Pancreas (tissue), 10 donors: ENCODE measurements around the gene HOTAIR. TPM values are rescaled to one million over a fixed set of nuclear protein-coding genes. Genes with fewer than 3 reads are reported as not detected.

Experiments
- ATAC-seq, 4 donors: fragments of 200-7000 bp; cut with Tn5 transposase; one replicate each; pipeline versions ENCODE4 v1.8.0 to v1.9.1; 2020; ENCODE audit warnings: mild to moderate bottlenecking in 4 of 4, moderate library complexity in 4 of 4
- DNase-seq, 6 donors: peaks; one replicate each; pipeline ENCODE4 v3.0.0-alpha.2; 2020
- FAIRE-seq: peaks from 2 replicates; lab custom pipeline; 2012; peaks lifted over from hg19 to GRCh38; lab: Jason Lieb, UNC
- H3K27ac ChIP-seq, 4 donors: fragments of 200-600 bp; sonication (generic); 1 replicate in 3 of 4; 2 replicates in 1 of 4; pipeline versions ENCODE4 v1.5.0 to v1.8.0; 2020
- H3K27me3 ChIP-seq, 4 donors: fragments of 200-600 bp; one replicate each; pipeline ENCODE4 v1.8.0; 2021
- H3K36me3 ChIP-seq, 3 donors: fragments of 200-600 bp; sonication (generic) in 1 of 3; one replicate each; pipeline versions ENCODE4 v1.5.0 to v1.8.0; 2020 to 2021
- H3K4me1 ChIP-seq, 3 donors: fragments of 200-600 bp; one replicate each; pipeline ENCODE4 v1.8.0; 2021
- H3K4me3 ChIP-seq, 4 donors: fragments of 200-600 bp; sonication (generic) in 2 of 4; one replicate each; pipeline versions ENCODE4 v1.5.0 to v1.8.0; 2020 to 2021
- H3K9me3 ChIP-seq, 4 donors: fragments of 200-600 bp; one replicate each; pipeline ENCODE4 v1.8.0; 2021
- WGBS, 2 donors: extraction: QIAGEN DNeasy Blood & Tissue Kit; methylation state at CpG; one replicate each; pipeline ENCODE4 v1.1.7; 2013; 5-methylcytosine and 5-hydroxymethylcytosine counted together
- intact Hi-C, 3 donors: fragments of 100-400 bp; cut with DNase I; formaldehyde crosslinking; loops; one replicate each; pipeline versions ENCODE4 v1.11.1 to v1.14.2; 2022
- polyA plus RNA-seq, 2 donors: library from polyadenylated mRNA; stranded (reverse); fragments of 200-250 nt; gene quantifications; one replicate each; pipeline ENCODE4 v1.2.3, GENCODE V29; 2013
- total RNA-seq, 6 donors: library from RNA; stranded (reverse); fragmentation: NEBNext Ultra II Directional in 4 of 6; extraction: Animal tissue kit (Norgen Biotek cat#: 25700) in 4 of 6; gene quantifications; one replicate each; pipeline versions ENCODE4 v1.2.1 to v1.2.4, GENCODE V29; 2021 to 2023
- TF ChIP-seq, protein P1 (sequence below), 4 donors: fragments of 200-600 bp; sonication (generic) in 3 of 4; IDR thresholded peaks; one replicate each; pipeline versions ENCODE4 v1.5.0 to v1.8.0; 2021; ENCODE audit warnings: antibody characterized with exemption in 4 of 4
- donor health status: healthy with polysubstance abuse.
- donor health status: DM: no; HTN: no; CAD: no; lungs with moderate emphysema.
- donor health status: DM: no; HTN: no; CAD: no.
- donor health status: control.
- donor health status: control.
- donor health status: Bipolar disorder and iron deficiency.
- donor health status: DM: yes; HTN: yes; CAD: no.
- donor health status: DM: no; HTN: no; CAD: no.
- donor health status: DM: no; HTN: no; CAD: no.
- donor health status: DM: yes; HTN: yes; CAD: no.

HOTAIR gene
- total and polyA plus RNA-seq, 8 donors = not detected

DNA sequence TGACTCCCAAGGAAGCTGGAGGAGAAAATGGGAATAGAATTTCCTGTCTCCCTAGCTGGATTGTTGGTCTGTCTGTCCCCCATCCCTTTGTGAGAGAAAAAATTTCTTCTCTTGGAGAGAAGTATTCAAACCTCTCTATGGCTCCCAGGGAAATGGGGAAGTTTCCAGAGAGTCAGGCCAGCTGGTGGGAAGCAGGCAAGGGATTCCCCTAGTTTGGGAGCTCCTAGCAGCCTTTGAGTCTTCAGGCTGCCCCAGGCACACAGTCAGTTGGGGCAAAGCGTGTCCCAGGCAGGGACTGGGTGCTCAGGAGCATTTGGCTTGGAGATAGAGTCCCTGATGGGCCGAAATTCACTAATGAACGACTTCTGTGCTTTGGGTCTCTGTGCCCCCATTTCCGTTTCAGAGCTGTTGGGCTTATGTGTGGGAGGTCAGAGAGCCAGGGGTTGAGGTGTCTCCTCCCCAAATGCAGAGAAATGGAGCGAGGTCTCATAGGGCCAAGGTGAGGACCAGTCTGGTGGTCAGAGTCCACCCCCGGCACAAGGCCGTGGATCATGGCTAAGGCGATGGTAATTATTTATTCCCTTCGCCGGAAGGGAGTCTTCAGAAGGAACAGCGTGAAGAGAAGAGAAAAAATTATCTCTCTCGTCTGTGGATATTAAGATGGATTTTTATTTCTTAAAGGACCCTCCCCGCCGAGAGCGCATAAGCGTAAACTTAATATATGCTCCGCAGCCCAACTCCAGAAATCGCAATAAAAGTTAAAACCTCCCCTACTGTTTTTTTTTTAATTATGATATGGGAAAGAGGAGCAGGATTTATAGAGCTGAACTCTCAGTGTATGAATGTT lies 18.6 kb upstream of the HOTAIR start:
- ATAC-seq = no peak
- Histone ChIP-seq H3K4me3 (no peak overlapping the region), H3K9me3 (no peaks in the 10 kb centered on the region), H3K27ac (no peak overlapping the region), H3K27me3 (peaks cover 4 to 91% (median 14%) of the 10 kb centered on the region in 4 donors), H3K36me3 (no peaks in the 10 kb centered on the region), H3K4me1 (peaks cover 0 to 16% (median 16%) of the 10 kb centered on the region in 3 donors)
- DNase-seq = no peak
- no peak for FAIRE-seq
- intact Hi-C loops = no loop called here
- WGBS, 2 donors = 41 to 42% methylated on average over 18 of the region's 18 CpGs
- TF ChIP-seq, protein P1, sequence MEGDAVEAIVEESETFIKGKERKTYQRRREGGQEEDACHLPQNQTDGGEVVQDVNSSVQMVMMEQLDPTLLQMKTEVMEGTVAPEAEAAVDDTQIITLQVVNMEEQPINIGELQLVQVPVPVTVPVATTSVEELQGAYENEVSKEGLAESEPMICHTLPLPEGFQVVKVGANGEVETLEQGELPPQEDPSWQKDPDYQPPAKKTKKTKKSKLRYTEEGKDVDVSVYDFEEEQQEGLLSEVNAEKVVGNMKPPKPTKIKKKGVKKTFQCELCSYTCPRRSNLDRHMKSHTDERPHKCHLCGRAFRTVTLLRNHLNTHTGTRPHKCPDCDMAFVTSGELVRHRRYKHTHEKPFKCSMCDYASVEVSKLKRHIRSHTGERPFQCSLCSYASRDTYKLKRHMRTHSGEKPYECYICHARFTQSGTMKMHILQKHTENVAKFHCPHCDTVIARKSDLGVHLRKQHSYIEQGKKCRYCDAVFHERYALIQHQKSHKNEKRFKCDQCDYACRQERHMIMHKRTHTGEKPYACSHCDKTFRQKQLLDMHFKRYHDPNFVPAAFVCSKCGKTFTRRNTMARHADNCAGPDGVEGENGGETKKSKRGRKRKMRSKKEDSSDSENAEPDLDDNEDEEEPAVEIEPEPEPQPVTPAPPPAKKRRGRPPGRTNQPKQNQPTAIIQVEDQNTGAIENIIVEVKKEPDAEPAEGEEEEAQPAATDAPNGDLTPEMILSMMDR (IDR thresholded peaks at IDR 0.05) = no peak

DNA sequence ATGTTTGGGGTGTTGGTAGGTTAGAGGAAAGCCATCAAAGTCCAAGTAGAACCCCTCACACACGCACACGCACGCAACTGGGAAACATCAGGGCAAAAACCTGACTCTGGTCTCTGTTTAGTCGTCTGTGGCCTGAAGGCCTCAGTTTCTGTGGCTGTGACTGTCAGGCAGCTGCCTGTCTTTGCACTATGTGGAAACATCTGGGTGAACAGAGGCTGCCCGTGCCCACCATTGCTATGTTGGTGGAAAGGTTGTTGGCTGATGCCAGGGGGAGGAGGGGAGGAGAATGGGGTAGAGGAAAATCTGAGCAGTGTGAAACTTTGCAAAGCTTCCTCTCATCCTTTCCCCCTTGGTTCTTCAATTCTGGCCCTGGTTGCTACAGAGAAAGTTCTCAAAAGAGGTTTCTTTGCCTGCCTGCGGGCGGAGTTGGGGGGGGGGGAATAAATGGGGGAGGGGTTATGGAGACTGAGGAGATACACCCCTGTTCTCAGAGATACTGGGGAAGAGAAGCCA lies 17.7 kb upstream of the HOTAIR start:
- ATAC-seq (no peak), FAIRE-seq (no peak), DNase-seq (no peak)
- TF ChIP-seq, protein P1 (IDR thresholded peaks at IDR 0.05) = no peak
- Histone ChIP-seq H3K27me3 (peaks cover 4 to 90% (median 14%) of the 10 kb centered on the region in 4 donors), H3K9me3 (no peaks in the 10 kb centered on the region), H3K4me1 (peaks cover 0 to 16% (median 16%) of the 10 kb centered on the region in 3 donors), H3K36me3 (no peaks in the 10 kb centered on the region), H3K4me3 (no peak overlapping the region), H3K27ac (no peak overlapping the region)
- WGBS, 2 donors = 41 to 44% methylated on average over 7 of the region's 7 CpGs
- intact Hi-C loops = no loop called here

DNA sequence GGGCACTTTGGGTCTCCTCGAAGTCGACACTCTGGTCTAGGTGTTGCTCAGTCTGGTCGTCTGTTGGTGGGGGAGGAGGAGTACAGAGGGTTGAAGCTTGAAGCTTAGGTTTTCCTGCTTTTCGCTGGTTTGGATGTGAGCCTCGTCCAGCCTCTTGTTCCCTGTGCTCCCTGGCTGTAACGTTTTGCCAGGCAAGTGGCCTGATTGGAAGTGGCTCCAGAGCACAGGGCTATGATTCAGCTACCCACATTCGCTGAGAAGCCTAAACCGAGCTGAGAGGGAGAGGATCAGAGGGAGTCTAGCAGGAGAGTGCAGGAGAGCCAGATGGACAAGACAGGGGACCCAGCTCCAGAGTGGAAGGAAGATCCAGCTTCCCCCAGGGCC lies 16.3 kb upstream of the HOTAIR start:
- FAIRE-seq (no peak), DNase-seq (no peak), ATAC-seq (no peak)
- intact Hi-C loops = no loop called here
- no peak overlapping the region for H3K4me3 ChIP-seq
- no peaks in the 10 kb centered on the region for H3K36me3 ChIP-seq
- peaks cover 0 to 21% (median 18%) of the 10 kb centered on the region in 3 donors for H3K4me1 ChIP-seq
- peaks cover 3 to 89% (median 12%) of the 10 kb centered on the region in 4 donors for H3K27me3 ChIP-seq
- TF ChIP-seq, protein P1 (IDR thresholded peaks at IDR 0.05) = no peak
- H3K27ac ChIP-seq = no peak overlapping the region
- H3K9me3 ChIP-seq = no peaks in the 10 kb centered on the region
- 4 to 6% methylated on average over 8 of the region's 8 CpGs for WGBS, 2 donors

DNA sequence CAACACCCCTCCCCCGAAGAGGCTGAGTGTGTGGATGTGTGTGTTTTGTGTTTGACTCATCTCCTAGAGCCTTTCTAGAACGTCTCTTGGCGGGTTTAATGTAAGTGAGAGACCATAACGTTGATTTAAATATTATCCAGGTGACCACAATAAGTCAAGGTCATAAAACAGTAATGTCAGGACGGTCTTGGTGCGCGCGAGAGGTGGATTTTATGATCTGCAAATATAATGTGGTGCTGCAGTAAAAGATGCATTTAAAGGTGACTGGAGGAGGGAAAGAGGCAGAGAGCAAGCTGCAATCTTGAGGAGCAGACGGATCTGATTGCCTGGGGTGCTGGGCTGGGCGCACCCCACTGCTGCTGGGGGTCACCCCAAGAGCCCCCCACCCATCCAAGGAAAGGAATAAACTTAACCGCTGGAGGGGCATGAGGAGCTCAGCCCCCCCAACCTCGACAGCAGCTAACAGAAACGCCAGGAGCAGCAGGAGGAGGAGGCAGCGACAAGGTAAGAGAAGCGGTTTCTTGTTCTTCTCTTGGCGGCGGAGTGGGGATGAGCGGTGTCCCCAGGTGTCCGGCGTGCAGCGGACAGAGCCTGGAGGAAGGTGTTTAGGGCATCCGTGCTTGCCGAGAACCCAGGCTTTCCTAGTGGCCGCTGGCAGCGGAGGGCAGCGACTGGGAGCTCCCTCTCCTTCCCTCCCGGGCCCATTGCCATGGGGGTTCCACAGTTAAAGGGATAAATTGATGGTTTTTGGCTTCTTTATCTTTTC lies 15.7 kb upstream of the HOTAIR start:
- ATAC-seq (no peak), DNase-seq (no peak), FAIRE-seq (no peak)
- Histone ChIP-seq H3K27me3 (peaks cover 3 to 89% (median 14%) of the 10 kb centered on the region in 4 donors), H3K36me3 (no peaks in the 10 kb centered on the region), H3K9me3 (no peaks in the 10 kb centered on the region), H3K4me1 (peaks cover 0 to 24% (median 21%) of the 10 kb centered on the region in 3 donors), H3K27ac (no peak overlapping the region), H3K4me3 (no peak overlapping the region)
- TF ChIP-seq, protein P1 (IDR thresholded peaks at IDR 0.05) = no peak
- intact Hi-C loops = no loop called here
- 5 to 6% methylated on average over 27 of the region's 27 CpGs for whole genome bisulfite sequencing, 2 donors
